HG03196 (cell line): Measurements from ENCODE around the gene PADI3.

Experiments used
- ATAC-seq: cut with Tn5 transposase; IDR thresholded peaks from one replicate; pipeline ENCODE4 v1.9.1; 2021; ENCODE audit not compliant: unreplicated experiment

PADI3 gene

GRCh38 chr1:17272066-17272465, 23.2 kb downstream of the PADI3 start:
- ATAC-seq = no peak

- ATAC-seq = no peak
Observed at GRCh38 chr1:17272646-17273045, 23.7 kb downstream of the PADI3 start.

DNA sequence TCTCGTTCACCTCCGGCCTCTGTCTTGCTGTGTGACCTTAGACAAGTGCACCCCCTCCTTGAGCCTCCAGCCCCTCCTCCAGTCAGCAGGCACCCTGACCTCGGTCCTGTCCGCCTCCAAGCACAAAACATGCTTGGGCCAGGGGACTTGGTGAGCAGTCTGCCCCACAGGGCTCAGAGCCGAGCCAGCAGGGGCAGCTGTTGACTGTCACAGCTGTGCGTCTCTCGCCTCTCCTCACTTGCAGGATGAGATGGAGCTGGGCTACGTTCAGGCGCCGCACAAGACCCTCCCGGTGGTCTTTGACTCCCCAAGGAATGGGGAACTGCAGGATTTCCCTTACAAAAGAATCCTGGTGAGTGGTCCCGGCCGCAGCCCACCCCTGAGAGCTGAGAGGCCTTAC, 24.2 kb downstream of the PADI3 start:
- ATAC-seq = no peak

DNA sequence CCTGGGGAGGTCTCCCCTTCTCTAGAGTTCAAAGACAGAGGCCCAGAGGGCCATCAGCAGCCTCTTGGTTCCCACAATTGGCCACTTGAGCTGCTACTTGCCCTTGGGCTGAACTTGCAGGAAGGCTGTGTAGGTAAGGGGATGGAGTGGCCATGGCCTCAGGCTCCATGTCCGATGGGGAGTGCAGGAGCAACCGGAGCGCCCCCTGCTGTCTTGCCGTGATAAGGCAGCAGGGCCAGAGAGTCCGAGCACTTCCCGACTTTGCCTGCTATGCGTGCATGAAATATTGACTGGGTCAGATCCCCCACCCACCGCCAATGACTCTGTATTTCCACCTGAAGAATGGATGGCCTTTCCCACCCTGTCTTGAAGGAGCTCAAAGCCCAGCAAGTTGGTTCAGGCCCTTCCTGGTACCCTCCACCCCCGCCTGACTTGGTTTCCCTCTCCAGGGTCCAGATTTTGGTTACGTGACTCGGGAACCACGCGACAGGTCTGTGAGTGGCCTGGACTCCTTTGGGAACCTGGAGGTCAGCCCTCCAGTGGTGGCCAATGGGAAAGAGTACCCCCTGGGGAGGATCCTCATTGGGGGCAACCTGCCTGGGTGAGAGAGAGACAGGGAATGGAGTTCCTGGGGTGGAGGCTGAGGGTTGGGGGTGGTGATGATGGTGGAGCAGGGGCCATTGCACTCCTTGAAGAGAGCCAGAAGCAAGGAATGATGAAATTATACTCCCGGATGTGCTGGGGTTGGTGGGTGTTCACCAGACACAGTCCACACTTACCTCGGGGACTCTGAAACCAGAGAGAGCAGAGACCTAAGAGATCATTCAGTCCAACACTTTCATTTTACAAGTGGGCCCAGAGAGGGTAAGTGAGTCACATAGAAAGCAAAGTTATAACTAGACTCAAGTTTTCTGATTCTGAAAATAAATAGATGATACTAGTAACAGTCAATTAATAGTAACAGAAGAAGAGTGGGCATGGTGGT, 25.6 kb downstream of the PADI3 start:
- no peak for ATAC-seq

GRCh38 chr1:17276568-17276967, 27.7 kb downstream of the PADI3 start:
- ATAC-seq = no peak

GRCh38 chr1:17277511-17278159, 28.7 kb downstream of the PADI3 start:
- ATAC-seq = no peak

GRCh38 chr1:17278996-17279830, 30.3 kb downstream of the PADI3 start:
- no peak for ATAC-seq

- no peak for ATAC-seq
Observed at GRCh38 chr1:17280436-17280835, 31.5 kb downstream of the PADI3 start.

GRCh38 chr1:17280894-17281293, 32.0 kb downstream of the PADI3 start:
- no peak for ATAC-seq

GRCh38 chr1:17281775-17282181, 32.9 kb downstream of the PADI3 start:
- ATAC-seq = no peak

GRCh38 chr1:17282836-17283235, 33.9 kb downstream of the PADI3 start:
- no peak for ATAC-seq

DNA sequence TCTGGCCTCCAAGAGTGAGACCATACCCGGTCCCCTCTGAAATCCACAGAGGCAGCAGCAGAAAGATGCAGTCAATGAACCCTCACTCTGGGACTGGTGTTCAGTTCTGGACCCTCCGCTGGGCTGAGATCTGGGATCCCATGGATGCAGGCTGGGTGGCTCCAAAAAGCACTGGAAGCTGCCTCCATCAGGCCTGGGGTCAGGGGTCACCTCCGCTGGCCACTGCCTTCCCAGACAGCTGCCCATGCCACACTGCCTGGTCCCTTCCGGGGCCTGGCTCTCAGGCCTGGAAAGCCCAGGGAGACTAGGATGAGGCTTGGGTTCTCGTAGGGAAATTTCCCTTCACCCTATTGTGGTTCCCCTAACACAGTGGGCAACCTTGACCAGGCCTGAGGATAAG, 37.7 kb downstream of the PADI3 start:
- no peak for ATAC-seq

GRCh38 chr1:17287130-17287776, 38.4 kb downstream of the PADI3 start:
- no peak for ATAC-seq

DNA sequence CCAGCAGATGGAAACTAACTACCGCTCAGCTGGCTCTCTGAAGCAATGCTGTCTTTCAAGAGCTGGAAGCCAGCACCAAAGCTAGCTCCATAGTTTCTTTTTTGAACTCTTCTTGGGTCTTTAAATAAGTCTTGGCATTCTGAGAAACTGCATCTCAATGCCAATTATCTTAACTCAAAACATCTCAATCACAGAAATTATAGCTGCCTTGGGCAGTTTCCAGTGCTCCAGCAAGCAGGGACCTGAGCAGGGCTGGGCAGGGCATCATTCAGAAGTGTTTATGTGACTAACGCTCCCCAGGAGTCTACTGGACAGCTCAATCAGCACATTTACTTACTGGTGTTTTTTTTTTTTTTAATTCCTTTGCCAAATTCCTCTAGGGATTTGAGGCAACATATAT, 40.8 kb downstream of the PADI3 start:
- ATAC-seq = no peak

- ATAC-seq = no peak
Observed at GRCh38 chr1:17290553-17290952, 41.7 kb downstream of the PADI3 start.

GRCh38 chr1:17292299-17293160, 43.6 kb downstream of the PADI3 start:
- no peak for ATAC-seq

DNA sequence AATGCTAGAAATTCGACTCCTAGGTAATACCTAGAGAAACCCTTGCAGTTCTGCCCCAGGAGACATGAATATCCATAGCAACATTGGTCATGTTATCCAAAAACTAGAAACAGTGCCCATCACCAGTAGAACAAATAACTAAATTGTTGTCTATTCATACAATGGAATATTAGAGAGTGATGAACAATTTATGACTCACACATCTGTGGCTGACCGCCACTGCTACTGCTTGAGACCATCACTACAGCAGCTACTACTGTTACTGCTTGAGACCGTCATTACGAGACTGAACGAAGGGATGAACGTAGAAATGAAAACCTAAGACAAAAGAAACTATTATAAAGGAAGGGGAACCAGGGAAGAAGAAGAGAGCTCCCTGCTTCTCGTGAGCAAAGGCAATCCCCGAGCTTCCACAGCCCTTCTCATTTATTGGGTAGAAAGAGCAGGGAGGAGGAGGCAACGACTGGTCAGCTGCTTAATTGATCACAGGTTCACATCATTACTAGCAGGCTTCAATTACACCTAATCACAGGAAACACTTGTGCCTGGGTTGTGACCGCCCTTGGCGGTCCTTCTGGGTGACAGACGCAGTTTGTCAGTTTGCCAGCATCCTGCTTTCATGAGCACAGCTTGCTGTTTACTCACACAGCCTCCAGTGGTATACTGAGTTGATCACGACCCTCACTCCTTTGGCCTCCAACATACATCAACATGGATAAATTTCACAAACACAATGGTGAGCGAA, 45.0 kb downstream of the PADI3 start:
- ATAC-seq = no peak

DNA sequence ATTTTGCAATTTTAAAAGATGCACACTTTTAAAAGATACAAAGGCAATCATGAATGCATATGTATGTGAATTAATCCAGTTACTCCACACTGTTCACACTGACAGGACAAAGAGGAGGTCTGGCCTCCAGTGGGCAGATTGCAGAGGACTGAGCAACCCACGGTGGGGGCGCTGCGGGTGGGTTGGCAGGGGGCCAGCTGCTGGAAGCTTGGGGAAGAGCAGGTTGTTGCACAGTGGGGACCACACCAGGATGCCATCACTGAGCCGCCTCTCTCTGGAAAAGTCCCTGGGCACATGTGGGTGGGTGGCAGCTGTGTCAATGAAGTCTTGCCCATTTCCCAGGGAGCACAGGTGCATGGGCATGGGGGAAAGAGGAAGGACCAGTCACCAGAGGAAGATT, 46.4 kb downstream of the PADI3 start:
- no peak for ATAC-seq

DNA sequence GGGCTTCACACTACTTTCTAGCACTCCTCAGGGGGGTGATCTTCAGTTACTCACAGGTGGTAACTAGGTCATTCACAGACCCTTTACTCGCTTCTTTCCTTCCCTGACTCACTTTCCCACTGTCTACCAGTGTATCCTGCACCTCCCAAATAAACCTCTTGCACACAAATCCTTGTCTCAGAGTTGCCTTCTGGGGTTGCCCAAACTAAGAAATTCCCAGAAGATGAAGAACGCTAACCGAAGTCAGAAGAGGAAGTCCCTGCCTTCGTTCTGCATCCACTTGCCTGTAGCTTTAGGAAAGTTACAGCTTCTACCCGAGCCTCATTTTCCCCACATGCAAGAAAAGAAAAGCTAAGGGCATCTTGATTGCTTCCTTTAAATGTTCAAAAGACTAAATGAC, 47.2 kb downstream of the PADI3 start:
- ATAC-seq = no peak
